Measurements from ENCODE around the gene CNTLN. TPM values are rescaled to one million over a fixed set of nuclear protein-coding genes. Genes with fewer than 3 reads are reported as not detected.

The CNTLN gene
- total RNA-seq, 1 experiment from 2014 or later, result 7.8 TPM

DNA sequence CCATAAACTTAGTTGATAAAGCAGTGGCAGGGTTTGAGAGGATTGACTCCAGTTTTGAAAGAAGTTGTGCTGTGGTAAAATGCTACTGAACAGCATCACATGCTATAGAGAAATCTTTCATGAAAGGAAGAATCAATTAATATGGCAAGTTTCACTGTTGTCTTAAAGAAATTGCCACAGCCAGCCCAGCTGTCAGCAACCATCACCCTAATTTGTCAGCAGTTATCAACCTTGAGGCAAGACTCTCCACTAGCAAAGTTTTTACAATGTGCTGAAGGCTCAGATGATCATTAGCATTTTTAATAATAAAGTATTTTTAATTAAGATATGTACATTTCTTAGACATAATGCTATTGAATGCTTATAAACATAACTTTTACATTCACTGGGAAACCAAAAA, 343.0 kb downstream of the CNTLN start:
- DNase-seq, result no peak
- no peaks in the 10 kb centered on the region for H3K4me1 ChIP-seq
- H3K9me3 Mint-ChIP-seq (ENCODE audit: unreplicated experiment), result no peaks in the 10 kb centered on the region
- H3K4me3 Mint-ChIP-seq (ENCODE audit: unreplicated experiment), result no peak overlapping the region
- H3K27me3 ChIP-seq (replicated peaks; ENCODE audit: control insufficient read depth, insufficient read depth, low read length), result no peaks in the 10 kb centered on the region
- TF ChIP-seq, protein P1, sequence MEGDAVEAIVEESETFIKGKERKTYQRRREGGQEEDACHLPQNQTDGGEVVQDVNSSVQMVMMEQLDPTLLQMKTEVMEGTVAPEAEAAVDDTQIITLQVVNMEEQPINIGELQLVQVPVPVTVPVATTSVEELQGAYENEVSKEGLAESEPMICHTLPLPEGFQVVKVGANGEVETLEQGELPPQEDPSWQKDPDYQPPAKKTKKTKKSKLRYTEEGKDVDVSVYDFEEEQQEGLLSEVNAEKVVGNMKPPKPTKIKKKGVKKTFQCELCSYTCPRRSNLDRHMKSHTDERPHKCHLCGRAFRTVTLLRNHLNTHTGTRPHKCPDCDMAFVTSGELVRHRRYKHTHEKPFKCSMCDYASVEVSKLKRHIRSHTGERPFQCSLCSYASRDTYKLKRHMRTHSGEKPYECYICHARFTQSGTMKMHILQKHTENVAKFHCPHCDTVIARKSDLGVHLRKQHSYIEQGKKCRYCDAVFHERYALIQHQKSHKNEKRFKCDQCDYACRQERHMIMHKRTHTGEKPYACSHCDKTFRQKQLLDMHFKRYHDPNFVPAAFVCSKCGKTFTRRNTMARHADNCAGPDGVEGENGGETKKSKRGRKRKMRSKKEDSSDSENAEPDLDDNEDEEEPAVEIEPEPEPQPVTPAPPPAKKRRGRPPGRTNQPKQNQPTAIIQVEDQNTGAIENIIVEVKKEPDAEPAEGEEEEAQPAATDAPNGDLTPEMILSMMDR (IDR thresholded peaks at IDR 0.05; ENCODE audit: insufficient read depth in 1 of 2, low read depth in 1 of 2, low read length in 1 of 2, severe bottlenecking in 1 of 2, unreplicated experiment in 1 of 2), result no peak
- intact Hi-C loops (cut with micrococcal nuclease; ENCODE audit: unreplicated experiment), result no loop called here
- no peak overlapping the region for H3K27ac Mint-ChIP-seq (ENCODE audit: unreplicated experiment)
- H3K4me3 ChIP-seq (ENCODE audit: low read depth, low read length), result no peak overlapping the region
- POLR2A ChIA-PET, result no interaction called here
- no peaks in the 10 kb centered on the region for H3K27me3 Mint-ChIP-seq (ENCODE audit: insufficient read depth, unreplicated experiment)
- no peaks in the 10 kb centered on the region for H3K9me3 ChIP-seq
- H3K36me3 ChIP-seq (ENCODE audit: control insufficient read depth, insufficient read depth, low read length), result no peaks in the 10 kb centered on the region
- no peaks in the 10 kb centered on the region for H3K36me3 Mint-ChIP-seq (ENCODE audit: insufficient read depth, unreplicated experiment)
- H3K4me1 Mint-ChIP-seq (ENCODE audit: low read depth, unreplicated experiment), result no peaks in the 10 kb centered on the region
- CTCF ChIA-PET, result no interaction called here
- no TSS peak for BruUV-seq (replicated peaks)

DNA sequence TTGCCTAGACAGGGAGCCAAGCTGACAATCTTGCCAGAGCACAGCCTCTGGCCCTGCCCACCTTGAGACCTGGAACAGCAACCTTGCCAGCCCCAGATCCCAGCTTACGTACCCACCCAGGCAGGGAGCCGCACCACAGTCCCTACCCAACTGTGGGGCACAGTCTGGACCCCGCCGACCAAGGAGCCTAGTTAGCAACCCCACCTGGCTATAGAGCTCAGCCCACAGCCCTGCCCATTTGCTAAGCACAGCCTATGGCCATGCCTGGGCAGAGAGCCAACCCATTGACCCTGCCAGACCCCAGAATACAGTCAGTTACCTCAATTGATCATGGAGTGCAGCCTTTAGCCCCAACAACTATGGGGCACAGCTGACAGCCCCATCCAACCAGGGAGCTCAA, 346.1 kb downstream of the CNTLN start:
- no peak overlapping the region for H3K27ac Mint-ChIP-seq (ENCODE audit: unreplicated experiment)
- TF ChIP-seq, protein P1 (IDR thresholded peaks at IDR 0.05; ENCODE audit: insufficient read depth in 1 of 2, low read depth in 1 of 2, low read length in 1 of 2, severe bottlenecking in 1 of 2, unreplicated experiment in 1 of 2), result no peak
- H3K36me3 ChIP-seq (ENCODE audit: control insufficient read depth, insufficient read depth, low read length), result no peaks in the 10 kb centered on the region
- ChIA-PET POLR2A (no interaction called here), CTCF (no interaction called here)
- no peak for DNase-seq
- no peak overlapping the region for H3K4me3 Mint-ChIP-seq (ENCODE audit: unreplicated experiment)
- intact Hi-C loops (cut with micrococcal nuclease; ENCODE audit: unreplicated experiment), result no loop called here
- no peaks in the 10 kb centered on the region for H3K27me3 ChIP-seq (replicated peaks; ENCODE audit: control insufficient read depth, insufficient read depth, low read length)
- no peaks in the 10 kb centered on the region for H3K9me3 ChIP-seq
- H3K4me1 ChIP-seq, result no peaks in the 10 kb centered on the region
- no peaks in the 10 kb centered on the region for H3K4me1 Mint-ChIP-seq (ENCODE audit: low read depth, unreplicated experiment)
- H3K4me3 ChIP-seq (ENCODE audit: low read depth, low read length), result no peak overlapping the region
- H3K9me3 Mint-ChIP-seq (ENCODE audit: unreplicated experiment), result no peaks in the 10 kb centered on the region
- H3K36me3 Mint-ChIP-seq (ENCODE audit: insufficient read depth, unreplicated experiment), result no peaks in the 10 kb centered on the region
- BruUV-seq (replicated peaks), result no TSS peak
- H3K27me3 Mint-ChIP-seq (ENCODE audit: insufficient read depth, unreplicated experiment), result no peaks in the 10 kb centered on the region

DNA sequence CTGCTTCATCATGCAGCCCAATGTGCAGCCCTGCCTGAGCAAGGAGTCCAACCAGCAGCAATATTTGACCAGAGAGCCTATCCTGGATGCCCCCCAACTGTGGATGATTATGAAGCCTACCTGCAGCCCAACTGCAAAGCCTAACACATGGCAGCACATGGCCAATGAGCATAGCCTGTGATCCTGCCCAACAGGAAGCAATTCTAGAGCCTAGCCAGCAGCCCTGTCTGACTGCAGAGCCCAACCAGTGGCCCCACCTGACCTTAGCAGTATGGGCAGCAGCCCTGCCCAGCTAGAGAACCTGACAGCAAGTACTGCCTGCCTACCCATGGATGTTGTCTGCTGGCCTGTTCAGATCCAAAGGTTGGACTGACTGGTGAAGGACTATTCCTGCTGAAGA, 346.7 kb downstream of the CNTLN start:
- TF ChIP-seq, protein P1 (IDR thresholded peaks at IDR 0.05; ENCODE audit: insufficient read depth in 1 of 2, low read depth in 1 of 2, low read length in 1 of 2, severe bottlenecking in 1 of 2, unreplicated experiment in 1 of 2), result no peak
- no peaks in the 10 kb centered on the region for H3K36me3 ChIP-seq (ENCODE audit: control insufficient read depth, insufficient read depth, low read length)
- Mint-ChIP-seq H3K27ac (ENCODE audit: unreplicated experiment) (no peak overlapping the region), H3K4me1 (ENCODE audit: low read depth, unreplicated experiment) (no peaks in the 10 kb centered on the region), H3K27me3 (ENCODE audit: insufficient read depth, unreplicated experiment) (no peaks in the 10 kb centered on the region), H3K4me3 (ENCODE audit: unreplicated experiment) (no peak overlapping the region), H3K9me3 (ENCODE audit: unreplicated experiment) (no peaks in the 10 kb centered on the region), H3K36me3 (ENCODE audit: insufficient read depth, unreplicated experiment) (no peaks in the 10 kb centered on the region)
- intact Hi-C loops (cut with micrococcal nuclease; ENCODE audit: unreplicated experiment), result no loop called here
- BruUV-seq (replicated peaks), result no TSS peak
- CTCF ChIA-PET, result no interaction called here
- H3K27me3 ChIP-seq (replicated peaks; ENCODE audit: control insufficient read depth, insufficient read depth, low read length), result no peaks in the 10 kb centered on the region
- H3K4me3 ChIP-seq (ENCODE audit: low read depth, low read length), result no peak overlapping the region
- no peaks in the 10 kb centered on the region for H3K4me1 ChIP-seq
- DNase-seq, result no peak
- POLR2A ChIA-PET, result no interaction called here
- H3K9me3 ChIP-seq, result no peaks in the 10 kb centered on the region
